K562 (cell line): ENCODE results near the gene PPP2R2B. TPM values are rescaled to one million over a fixed set of nuclear protein-coding genes. Genes with fewer than 3 reads are reported as not detected.

Source experiments
- ATAC-seq: fragments of 200-7000 bp; cut with Tn5 transposase; 3 replicates; pipeline ENCODE4 v1.9.1; 2020; ENCODE audit warnings: moderate library complexity
- BruUV-seq: library from RNA; stranded (reverse); fragments of 400-500 nt; replicated peaks from 2 replicates; lab custom pipeline; 2021; lab: Mats Ljungman, UMichigan
- CTCF ChIA-PET: fragments of 300-600 bp; formaldehyde crosslinking; extraction: SDS; loops from one replicate; lab custom pipeline; 2021; ENCODE audit warnings: low intra/inter-chr PET ratio; lab: Yijun Ruan, JAX
- POLR2A ChIA-PET: fragments of 300-600, 350-650 bp; sonication (Branson Sonifier 250); formaldehyde crosslinking; extraction: SDS; loops from one replicate; lab custom pipeline; 2021; ENCODE audit warnings: antibody characterized with exemption, inconsistent platforms; lab: Yijun Ruan, JAX
- DNase-seq, 4 experiments: peaks; one replicate each; pipeline versions ENCODE4 v3.0.0 to v3.0.0-alpha.2; 2011 to 2018; ENCODE audit warnings: low spot score in 3 of 4, mixed read lengths in 3 of 4; ENCODE audit errors: extremely low read depth in 1 of 4
- FAIRE-seq: peaks from 2 replicates; lab custom pipeline; 2011; peaks lifted over from hg19 to GRCh38; lab: Jason Lieb, UNC
- H2AFZ ChIP-seq: 2 replicates; pipeline ENCODE4 v1.6.0; 2011; ENCODE audit warnings: low read depth, low read length, control low read depth, inconsistent platforms
- H3K27ac ChIP-seq: fragments of 200-600 bp; 3 replicates; pipeline ENCODE4 v1.8.0; 2011; ENCODE audit warnings: low read depth, mild to moderate bottlenecking, control low read depth, inconsistent platforms, low read length, moderate library complexity, mixed read lengths; ENCODE audit errors: extremely low read depth
- H3K27me3 ChIP-seq, 2 experiments: fragments of 300-600 bp in 1 of 2; 2 replicates in 1 of 2; 3 replicates in 1 of 2; pipeline versions ENCODE4 v1.6.0 to v1.8.0; 2011; ENCODE audit warnings: inconsistent platforms in 2 of 2, low read length in 2 of 2, mild to moderate bottlenecking in 1 of 2, mixed read lengths in 1 of 2, moderate library complexity in 1 of 2; ENCODE audit not compliant: control insufficient read depth in 2 of 2, insufficient read depth in 2 of 2
- H3K36me3 ChIP-seq: fragments of 300-600 bp; 3 replicates; pipeline ENCODE4 v1.8.0; 2011; ENCODE audit warnings: mild to moderate bottlenecking, low read length, inconsistent platforms; ENCODE audit not compliant: control insufficient read depth, insufficient read depth
- H3K4me1 ChIP-seq, 2 experiments: fragments of 200-600 bp in 1 of 2; replicated peaks in 1 of 2; 2 replicates in 1 of 2; 3 replicates in 1 of 2; pipeline versions ENCODE4 v1.5.1 to v1.8.0; 2011; ENCODE audit warnings: inconsistent platforms in 2 of 2, low read length in 2 of 2, mild to moderate bottlenecking in 1 of 2, mixed read lengths in 1 of 2, moderate library complexity in 1 of 2; ENCODE audit not compliant: control insufficient read depth in 2 of 2, insufficient read depth in 2 of 2
- H3K4me2 ChIP-seq: 2 replicates; pipeline ENCODE4 v1.6.1; 2011; ENCODE audit warnings: low read length, control low read depth, inconsistent platforms, mixed read lengths; ENCODE audit not compliant: insufficient read depth
- H3K4me3 ChIP-seq: fragments of 200-600 bp; sonication (generic), shearing (Covaris generic); 2 replicates; pipeline ENCODE4 v1.5.1; 2016; ENCODE audit warnings: control low read depth, inconsistent platforms
- H3K79me2 ChIP-seq: fragments of 200-600 bp; 3 replicates; pipeline ENCODE4 v1.8.0; 2011; ENCODE audit warnings: low read length, inconsistent platforms; ENCODE audit not compliant: control insufficient read depth, insufficient read depth
- H3K9ac ChIP-seq, 2 experiments: 2 replicates each; pipeline versions ENCODE4 v1.6.0 to v1.6.1; 2011; ENCODE audit warnings: low read depth in 2 of 2, low read length in 2 of 2, control low read depth in 1 of 2, inconsistent platforms in 1 of 2, mild to moderate bottlenecking in 1 of 2, mixed read lengths in 1 of 2; ENCODE audit not compliant: insufficient read depth in 1 of 2
- H3K9me1 ChIP-seq: one replicate; pipeline ENCODE4 v1.6.0; 2011; ENCODE audit warnings: inconsistent platforms, mild to moderate bottlenecking, low read length, moderate library complexity; ENCODE audit not compliant: control insufficient read depth, insufficient read depth
- H3K9me3 ChIP-seq: replicated peaks from 2 replicates; pipeline ENCODE4 v1.5.1; 2011; ENCODE audit warnings: low read depth, low read length, inconsistent platforms; ENCODE audit not compliant: control insufficient read depth, insufficient read depth
- H4K20me1 ChIP-seq: replicated peaks from 2 replicates; pipeline ENCODE4 v1.6.1; 2011; ENCODE audit warnings: low read length, inconsistent platforms, mixed read lengths; ENCODE audit not compliant: control insufficient read depth, insufficient read depth
- ADNP ChIP-seq: fragments of 200-800 bp; sonication (Bioruptor generic); IDR thresholded peaks from 2 replicates; pipeline ENCODE4 v1.6.1; 2016; ENCODE audit warnings: missing genetic modification characterization, missing compliant biosample characterization
- ETV1 ChIP-seq: fragments of 450-650 bp; conservative IDR thresholded peaks from 2 replicates; pipeline ENCODE4 v1.6.1; 2016; ENCODE audit warnings: missing genetic modification characterization, control low read depth, low read depth, missing compliant biosample characterization
- NFRKB ChIP-seq: fragments of 450-650 bp; IDR thresholded peaks from 2 replicates; pipeline ENCODE4 v1.6.1; 2016; ENCODE audit warnings: low read depth
- PTRF ChIP-seq: fragments of 450-650 bp; IDR thresholded peaks from 2 replicates; pipeline ENCODE4 v1.6.1; 2016; ENCODE audit warnings: mild to moderate bottlenecking, missing genetic modification characterization, missing compliant biosample characterization
- SMARCC2 ChIP-seq: fragments of 450-650 bp; IDR thresholded peaks from 2 replicates; pipeline ENCODE4 v1.6.1; 2017; ENCODE audit warnings: antibody characterized with exemption, moderate library complexity, mild to moderate bottlenecking, low read depth
- SRF ChIP-seq, 2 experiments: fragments of 250-450, 450-650 bp in 1 of 2; sonication (Bioruptor Pico) in 1 of 2; sonication (generic) in 1 of 2; formaldehyde crosslinking; IDR thresholded peaks; 2 replicates each; pipeline versions ENCODE4 v1.5.0 to v1.5.1; 2020 to 2022; ENCODE audit warnings: mild to moderate bottlenecking in 1 of 2, missing genetic modification reagents in 1 of 2
- SRSF7 ChIP-seq: fragments of 200-400 bp; formaldehyde crosslinking; optimal IDR thresholded peaks from 2 replicates; pipeline ENCODE3; 2017; ENCODE audit warnings: mild to moderate bottlenecking, low read depth, low read length
- TEAD1 ChIP-seq, 2 experiments: fragments of 450-650 bp in 1 of 2; sonication (generic) in 1 of 2; formaldehyde crosslinking; IDR thresholded peaks; 2 replicates each; pipeline versions ENCODE4 v1.4.0 to v1.8.0; 2020 to 2022; ENCODE audit warnings: mild to moderate bottlenecking in 2 of 2, missing genetic modification reagents in 1 of 2
- TRIM24 ChIP-seq, 2 experiments: fragments of 450-650 bp; IDR thresholded peaks; 2 replicates each; pipeline ENCODE4 v1.6.1; 2016
- WGBS: fragments of 100-300 bp; shearing (Covaris generic); methylation state at CpG from one replicate; pipeline ENCODE4 v1.1.6; 2016; ENCODE audit warnings: low coverage, mixed read lengths; ENCODE audit not compliant: insufficient coverage; ENCODE audit errors: missing lambda C conversion rate; 5-methylcytosine and 5-hydroxymethylcytosine counted together
- in situ Hi-C: fragments of 300-500 bp; cut with MboI; formaldehyde crosslinking; loops from 4 replicates; pipeline ENCODE4 v1.15.0; 2018; ENCODE audit warnings: inconsistent platforms, mixed read lengths
- intact Hi-C: fragments of 100-400 bp; cut with micrococcal nuclease; formaldehyde crosslinking; loops from 2 replicates; pipeline ENCODE4 v1.14.2; 2022
- polyA plus RNA-seq, 8 experiments: library from polyadenylated mRNA; depleted of rRNA in 4 of 8; stranded (reverse) in 5 of 8; unstranded in 3 of 8; fragments of >200 nt; fragmentation: Nextera tagmentation in 2 of 8; fragmentation: Illumina TruSeq in 1 of 8; extraction: Ambion mirVana in 2 of 8; extraction: Trizol in 1 of 8; gene quantifications; 2 replicates each; pipeline versions ENCODE4 v1.2.1 to v1.2.3, GENCODE V29; 2011 to 2014; ENCODE audit warnings: inconsistent platforms in 1 of 8, missing spikeins in 1 of 8
- total RNA-seq, 7 experiments: library from RNA; depleted of rRNA in 6 of 7; stranded (reverse); fragments of >200 nt in 6 of 7; fragmentation: Illumina TruSeq in 2 of 7; extraction: Trizol in 2 of 7; gene quantifications; 2 replicates each; pipeline versions ENCODE4 v1.2.1 to v1.2.3, GENCODE V29; 2011 to 2021; ENCODE audit warnings: low replicate concordance in 1 of 7

The PPP2R2B gene
- total and polyA plus RNA-seq, 9 of the 15 experiments (the other 6 are each of a cell fraction or from before 2014, with no cell fraction given) = not detected

GRCh38 chr5:146564007-146564762 is 314.4 kb downstream of the PPP2R2B start:
- in situ Hi-C loops (no loop called here), intact Hi-C loops (no loop called here)
- DNase-seq (no peak), FAIRE-seq (no peak), ATAC-seq (no peak)
- no peaks in the 10 kb centered on the region for H3K36me3 ChIP-seq
- no peaks in the 10 kb centered on the region for H3K9me1 ChIP-seq
- H3K9ac ChIP-seq = no peak overlapping the region
- WGBS = 0% methylated on average over 2 of the region's 2 CpGs
- H3K4me2 ChIP-seq = no peak overlapping the region
- H4K20me1 ChIP-seq = no peaks in the 10 kb centered on the region
- no peaks in the 10 kb centered on the region for H3K4me1 ChIP-seq
- H3K27ac ChIP-seq = no peak overlapping the region
- CTCF ChIA-PET = no interaction called here
- H3K27me3 ChIP-seq = no peaks in the 10 kb centered on the region
- H3K4me3 ChIP-seq = no peak overlapping the region
- TF ChIP-seq ETV1 (tag) = no peak
- TF ChIP-seq SMARCC2 = no peak
- TF ChIP-seq TRIM24 (IDR thresholded peaks at IDR 0.05) = no peak
- no peak for TF ChIP-seq NFRKB
- TF ChIP-seq SRF (CRISPR knock-in tag; IDR thresholded peaks at IDR 0.05) = no peak
- no peak for TF ChIP-seq PTRF (tag)
- no peak for TF ChIP-seq SRSF7
- TF ChIP-seq TEAD1 (CRISPR knock-in tag; IDR thresholded peaks at IDR 0.05) = no peak
- no peak for TF ChIP-seq ADNP (tag)
- TF ChIP-seq, all 486 proteins: peak for 0
- POLR2A ChIA-PET = no interaction called here
- Histone ChIP-seq H3K9me3 (no peaks in the 10 kb centered on the region), H2AFZ (no peak overlapping the region), H3K79me2 (no peaks in the 10 kb centered on the region)
- no TSS peak for BruUV-seq
